Neutrophil (primary cell): ENCODE data around the gene FOXC1.

Experiments used
- H3K27ac ChIP-seq: fragments of 200-600 bp; sonication (generic); 2 replicates; pipeline ENCODE4 v1.5.1; 2016; ENCODE audit warnings: mild to moderate bottlenecking, moderate library complexity
- H3K27me3 ChIP-seq: fragments of 200-600 bp; sonication (generic); 2 replicates; pipeline ENCODE4 v1.6.0; 2016; ENCODE audit warnings: mild to moderate bottlenecking
- H3K36me3 ChIP-seq: fragments of 200-600 bp; sonication (generic); 2 replicates; pipeline ENCODE4 v1.5.1; 2017
- H3K4me1 ChIP-seq, 2 experiments: fragments of 200-600 bp in 1 of 2; sonication (generic) in 1 of 2; 1 replicate in 1 of 2; 2 replicates in 1 of 2; pipeline versions ENCODE4 v1.5.1 to v1.6.1; 2013 to 2016; ENCODE audit warnings: low read depth in 1 of 2, low read length in 1 of 2, mild to moderate bottlenecking in 1 of 2, moderate library complexity in 1 of 2; ENCODE audit not compliant: control insufficient read depth in 1 of 2, insufficient read depth in 1 of 2
- H3K4me3 ChIP-seq, 2 experiments: fragments of 200-600 bp in 1 of 2; sonication (generic) in 1 of 2; 1 replicate in 1 of 2; 2 replicates in 1 of 2; pipeline ENCODE4 v1.5.1; 2013 to 2016; ENCODE audit warnings: low read depth in 1 of 2, low read length in 1 of 2, mild to moderate bottlenecking in 1 of 2, moderate library complexity in 1 of 2
- H3K9me3 ChIP-seq: fragments of 200-600 bp; sonication (generic); 2 replicates; pipeline ENCODE4 v1.5.1; 2016
- TF ChIP-seq, protein P1 (sequence below): fragments of 200-600 bp; sonication (generic); IDR thresholded peaks from 2 replicates; pipeline ENCODE4 v1.5.1; 2016; ENCODE audit warnings: antibody characterized with exemption

FOXC1 gene

DNA sequence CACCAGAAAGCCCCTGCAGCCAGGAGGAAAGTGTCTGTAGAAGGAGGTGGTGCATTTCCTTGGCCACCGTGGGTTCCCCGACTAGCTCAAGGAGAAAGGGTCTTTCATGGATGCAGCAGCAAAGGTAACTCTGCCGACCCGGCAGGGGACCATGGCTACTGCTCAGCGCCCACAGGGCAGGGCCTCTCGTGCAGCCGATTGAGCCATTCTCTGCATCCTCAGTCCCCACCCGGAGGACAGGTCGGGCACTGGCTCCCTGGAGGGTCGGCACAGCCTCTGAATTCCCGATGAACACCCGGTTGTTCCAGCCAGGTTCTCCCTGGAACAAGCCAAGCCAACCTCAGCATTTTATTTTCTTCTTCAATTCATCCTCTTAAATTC, 24.1 kb upstream of the FOXC1 start:
- TF ChIP-seq, protein P1, sequence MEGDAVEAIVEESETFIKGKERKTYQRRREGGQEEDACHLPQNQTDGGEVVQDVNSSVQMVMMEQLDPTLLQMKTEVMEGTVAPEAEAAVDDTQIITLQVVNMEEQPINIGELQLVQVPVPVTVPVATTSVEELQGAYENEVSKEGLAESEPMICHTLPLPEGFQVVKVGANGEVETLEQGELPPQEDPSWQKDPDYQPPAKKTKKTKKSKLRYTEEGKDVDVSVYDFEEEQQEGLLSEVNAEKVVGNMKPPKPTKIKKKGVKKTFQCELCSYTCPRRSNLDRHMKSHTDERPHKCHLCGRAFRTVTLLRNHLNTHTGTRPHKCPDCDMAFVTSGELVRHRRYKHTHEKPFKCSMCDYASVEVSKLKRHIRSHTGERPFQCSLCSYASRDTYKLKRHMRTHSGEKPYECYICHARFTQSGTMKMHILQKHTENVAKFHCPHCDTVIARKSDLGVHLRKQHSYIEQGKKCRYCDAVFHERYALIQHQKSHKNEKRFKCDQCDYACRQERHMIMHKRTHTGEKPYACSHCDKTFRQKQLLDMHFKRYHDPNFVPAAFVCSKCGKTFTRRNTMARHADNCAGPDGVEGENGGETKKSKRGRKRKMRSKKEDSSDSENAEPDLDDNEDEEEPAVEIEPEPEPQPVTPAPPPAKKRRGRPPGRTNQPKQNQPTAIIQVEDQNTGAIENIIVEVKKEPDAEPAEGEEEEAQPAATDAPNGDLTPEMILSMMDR: no peak
- Histone ChIP-seq H3K27me3 (peaks cover 9% of the 10 kb centered on the region), H3K27ac (no peak overlapping the region), H3K36me3 (no peaks in the 10 kb centered on the region), H3K4me3 (no peak overlapping the region), H3K4me1 (no peaks in the 10 kb centered on the region), H3K9me3 (no peaks in the 10 kb centered on the region)

DNA sequence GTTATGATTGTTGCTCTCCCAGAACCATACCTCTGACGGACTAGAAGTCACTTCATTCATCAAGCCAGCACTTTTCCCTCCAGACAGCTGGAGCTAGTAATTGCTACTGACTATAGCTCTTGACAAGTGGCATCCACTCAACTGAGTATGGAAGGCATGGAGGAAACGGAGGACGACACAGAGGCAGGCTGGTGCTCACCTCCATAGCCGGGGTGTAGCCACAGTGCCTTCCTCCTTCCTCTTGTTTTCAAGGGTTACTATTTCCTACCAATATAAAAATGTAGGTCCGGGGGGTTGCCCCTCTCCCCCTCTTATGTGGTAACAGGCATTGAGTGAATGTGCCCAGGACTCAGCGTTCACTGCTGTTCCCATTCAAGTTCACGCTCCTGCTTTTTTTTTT, 23.5 kb upstream of the FOXC1 start:
- H3K36me3 ChIP-seq: no peaks in the 10 kb centered on the region
- H3K27ac ChIP-seq: no peak overlapping the region
- TF ChIP-seq, protein P1: no peak
- no peak overlapping the region for H3K4me3 ChIP-seq
- no peaks in the 10 kb centered on the region for H3K4me1 ChIP-seq
- H3K27me3 ChIP-seq: peaks cover 10% of the 10 kb centered on the region
- H3K9me3 ChIP-seq: no peaks in the 10 kb centered on the region

DNA sequence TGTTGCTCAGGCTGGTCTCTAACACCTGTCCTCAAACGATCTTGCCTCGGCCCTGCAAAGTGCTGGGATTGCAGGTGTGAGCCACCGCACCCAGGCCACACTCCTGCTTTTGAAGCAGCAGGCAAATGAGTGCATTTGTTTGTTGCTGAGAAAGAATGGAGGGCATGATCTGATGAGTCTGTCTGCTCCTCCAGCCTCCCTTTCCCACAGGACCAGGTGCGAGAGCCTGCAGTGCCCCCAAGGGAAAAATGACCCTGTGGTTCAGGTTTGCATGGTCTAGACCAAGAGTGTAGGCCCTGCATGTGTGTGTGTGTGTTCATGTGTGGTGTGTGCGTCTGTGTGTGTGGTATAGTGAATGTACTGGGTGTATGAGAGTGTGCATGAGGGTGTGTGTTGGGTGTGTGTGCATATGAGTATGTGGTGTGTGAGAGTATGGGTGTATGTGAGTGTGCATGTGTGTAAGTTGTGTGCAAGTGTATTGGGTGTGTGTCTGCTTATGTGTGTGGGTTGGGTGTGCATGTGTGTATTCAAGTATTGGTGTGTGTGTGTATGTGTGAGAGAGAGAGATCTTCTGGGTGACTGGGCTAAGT, 22.8 kb upstream of the FOXC1 start:
- TF ChIP-seq, protein P1: no peak
- no peaks in the 10 kb centered on the region for H3K4me1 ChIP-seq

GRCh38 chr6:1587546-1587945, 22.2 kb upstream of the FOXC1 start:
- Histone ChIP-seq H3K27ac (no peak overlapping the region), H3K36me3 (no peaks in the 10 kb centered on the region), H3K9me3 (no peaks in the 10 kb centered on the region), H3K27me3 (peaks cover 23% of the 10 kb centered on the region), H3K4me3 (no peak overlapping the region), H3K4me1 (no peaks in the 10 kb centered on the region)
- TF ChIP-seq, protein P1: no peak

More for the DNA sequence above, 22.8 kb upstream of the FOXC1 start:
- Histone ChIP-seq H3K36me3 (no peaks in the 10 kb centered on the region), H3K27me3 (peaks cover 17% of the 10 kb centered on the region), H3K4me3 (no peak overlapping the region), H3K27ac (no peak overlapping the region), H3K9me3 (no peaks in the 10 kb centered on the region)

DNA sequence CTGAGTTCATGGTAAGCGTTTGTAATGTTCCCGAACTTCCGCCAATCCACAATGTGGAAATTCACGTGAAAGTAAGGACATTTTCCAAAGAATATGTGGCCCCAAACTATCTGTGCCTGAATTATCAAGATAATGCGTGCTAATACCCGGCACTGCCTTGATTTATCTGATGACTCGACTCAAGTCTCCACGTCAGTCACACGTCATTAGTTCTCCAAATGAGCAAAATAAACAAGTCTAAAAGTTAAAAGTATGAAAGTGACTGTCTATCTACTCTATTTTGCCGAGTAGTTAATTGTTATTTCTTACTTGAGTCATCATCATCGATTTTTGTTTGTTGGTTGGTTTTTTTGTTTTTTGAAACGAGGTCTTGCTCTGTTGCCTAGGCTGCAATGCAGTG, 21.7 kb upstream of the FOXC1 start:
- H3K36me3 ChIP-seq: no peaks in the 10 kb centered on the region
- TF ChIP-seq, protein P1: no peak
- H3K27me3 ChIP-seq: peaks cover 27% of the 10 kb centered on the region
- H3K4me1 ChIP-seq: no peaks in the 10 kb centered on the region
- H3K9me3 ChIP-seq: no peaks in the 10 kb centered on the region
- H3K4me3 ChIP-seq: no peak overlapping the region
- no peak overlapping the region for H3K27ac ChIP-seq

GRCh38 chr6:1589208-1589607, 20.5 kb upstream of the FOXC1 start:
- Histone ChIP-seq H3K27ac (no peak overlapping the region), H3K4me3 (no peak overlapping the region), H3K27me3 (peaks cover 40% of the 10 kb centered on the region), H3K9me3 (no peaks in the 10 kb centered on the region), H3K36me3 (no peaks in the 10 kb centered on the region), H3K4me1 (no peaks in the 10 kb centered on the region)
- TF ChIP-seq, protein P1: no peak
